GM03348 (cell line): ENCODE data around the gene GTF2A1.
A peak's percentile ranks its signal among the peaks of the same experiment; 100 is the strongest.

ENCODE experiments used
- DNase-seq: peaks from one replicate; pipeline ENCODE4 v3.0.0; 2012; ENCODE audit warnings: low spot score

GTF2A1 gene

DNA sequence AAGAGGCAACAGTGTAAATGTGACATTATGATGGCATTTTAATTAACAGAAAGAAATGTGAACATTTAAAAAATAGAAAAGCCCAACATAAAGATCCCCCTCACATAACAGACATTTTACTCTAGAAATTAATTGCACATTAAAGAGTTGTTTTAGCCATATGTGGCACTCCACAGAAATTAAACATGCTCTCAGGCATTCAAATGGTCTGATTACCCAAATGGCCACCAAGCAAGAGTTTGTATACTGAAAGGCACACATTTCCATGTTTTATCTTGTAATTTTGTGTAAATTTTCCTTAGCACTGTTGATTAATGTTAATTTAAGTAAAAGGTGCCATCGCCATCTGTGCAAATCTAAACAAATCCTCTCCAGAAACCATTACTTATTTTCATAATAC is 43.5 kb downstream of the GTF2A1 start:
- DNase-seq, result no peak

DNA sequence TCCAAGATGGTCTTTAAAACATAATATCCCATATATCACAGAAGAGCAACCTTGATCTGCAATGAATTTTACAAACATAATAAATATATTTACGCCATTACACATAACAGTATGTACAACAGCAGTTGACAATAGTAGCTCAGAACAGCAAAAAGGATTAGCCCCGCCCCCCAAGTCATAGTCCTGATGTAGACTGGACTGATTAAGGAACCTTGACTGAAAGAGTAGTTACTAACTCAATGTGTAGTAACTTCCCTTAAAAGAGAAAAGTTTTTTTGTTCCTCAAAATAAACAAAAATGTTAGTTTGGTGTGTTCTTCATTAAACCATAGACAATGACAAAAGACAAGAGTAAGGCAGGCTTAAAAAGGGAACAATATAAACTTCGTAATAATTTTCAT is 44.5 kb downstream of the GTF2A1 start:
- DNase-seq, result no peak

- no peak for DNase-seq
Observed at GRCh38 chr14:81172881-81173280, 47.9 kb downstream of the GTF2A1 start.

DNA sequence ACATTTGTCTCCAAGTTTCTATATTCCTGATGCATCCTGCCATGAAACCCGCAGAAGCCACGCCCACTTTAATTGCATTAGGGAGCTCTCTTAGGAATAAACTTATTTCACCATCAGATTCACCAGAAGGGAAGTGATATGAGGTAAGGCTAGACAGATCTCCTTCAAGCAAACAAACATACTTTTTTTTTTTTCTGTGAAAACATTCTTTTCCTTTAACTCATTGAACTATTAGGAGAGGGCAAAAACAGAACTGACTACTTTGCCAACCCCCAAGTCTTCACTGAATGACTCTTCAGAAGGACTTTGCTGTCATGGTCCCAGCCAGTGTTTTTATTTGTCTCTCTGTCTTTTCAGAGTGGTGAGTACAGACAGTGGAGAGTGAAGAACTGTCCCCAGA is 48.4 kb downstream of the GTF2A1 start:
- no peak for DNase-seq

DNA sequence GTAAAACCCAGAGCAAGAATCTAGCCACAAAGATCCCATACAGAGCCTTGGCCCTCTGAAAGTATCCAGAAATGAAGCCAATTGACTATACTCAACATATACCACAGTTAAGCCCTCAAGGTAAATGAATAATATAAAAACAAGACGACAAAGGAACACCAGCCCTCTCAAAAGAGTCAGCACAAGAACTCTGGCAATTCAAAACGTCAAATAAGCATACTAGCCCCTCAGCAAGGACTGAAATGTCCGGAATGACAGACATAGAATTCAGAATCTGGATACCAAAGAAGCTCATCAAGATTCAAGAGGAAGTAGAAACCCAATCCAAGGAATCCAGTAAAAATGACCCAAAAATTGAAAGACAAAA is 49.9 kb downstream of the GTF2A1 start:
- DNase-seq, result no peak

DNA sequence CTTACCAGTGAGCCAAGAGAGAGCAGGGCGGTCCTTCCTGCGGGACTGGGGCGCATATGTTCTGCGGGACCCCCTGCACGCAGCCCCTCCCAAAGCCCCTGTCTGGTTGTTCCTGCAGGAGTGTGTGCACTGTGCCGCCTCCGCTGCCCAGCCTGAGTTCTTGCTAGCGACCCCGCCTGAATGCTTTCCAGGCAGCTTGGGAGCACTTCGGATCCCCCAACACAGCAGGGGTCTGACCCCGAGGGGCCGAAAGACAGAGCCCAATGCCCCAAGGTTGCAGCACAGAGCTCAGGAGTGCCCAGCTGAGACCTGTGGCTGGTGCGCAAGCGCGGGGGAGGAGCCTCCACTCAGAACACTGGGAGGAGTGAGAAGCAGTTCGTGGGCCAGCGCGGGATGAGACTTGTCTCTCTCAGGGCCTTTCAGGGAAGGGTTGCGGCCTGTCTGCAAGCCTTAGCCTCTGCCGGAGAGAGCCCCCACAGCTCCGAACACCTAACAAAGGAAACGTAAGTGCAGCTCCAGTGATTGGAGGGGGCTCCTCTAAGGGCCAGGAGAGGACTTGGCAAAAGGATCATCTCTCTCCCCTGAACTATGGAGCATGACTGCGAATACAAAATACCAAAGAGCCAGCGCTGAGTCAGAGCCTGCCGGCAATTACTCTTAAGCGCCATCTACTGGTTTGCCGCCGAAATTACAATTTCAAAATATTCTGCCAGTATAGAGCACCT is 50.5 kb downstream of the GTF2A1 start:
- DNase-seq, result peak; percentile 95

GRCh38 chr14:81169711-81170103 is 51.1 kb downstream of the GTF2A1 start:
- peak; percentile 44 for DNase-seq

GRCh38 chr14:81169267-81169666 is 51.5 kb downstream of the GTF2A1 start:
- DNase-seq, result no peak

DNA sequence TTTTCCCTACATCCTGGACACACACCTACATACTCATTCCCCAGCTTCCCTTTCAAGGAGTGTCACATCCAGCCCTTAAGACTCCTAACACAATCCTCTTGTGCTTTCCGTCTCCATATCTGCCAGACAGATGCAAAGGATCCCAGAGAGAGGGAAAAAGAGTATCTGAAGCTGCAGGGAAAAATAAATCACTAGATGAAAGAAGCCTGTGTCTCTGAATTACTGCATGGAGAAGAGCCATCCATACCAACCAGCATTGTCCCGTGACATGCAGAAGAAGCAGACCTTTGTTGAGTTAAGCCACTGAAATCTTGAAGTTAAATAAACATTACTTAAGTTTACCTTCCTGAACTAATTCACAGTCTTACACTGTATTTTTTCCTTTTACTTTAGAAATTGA is 54.6 kb downstream of the GTF2A1 start:
- no peak for DNase-seq

DNA sequence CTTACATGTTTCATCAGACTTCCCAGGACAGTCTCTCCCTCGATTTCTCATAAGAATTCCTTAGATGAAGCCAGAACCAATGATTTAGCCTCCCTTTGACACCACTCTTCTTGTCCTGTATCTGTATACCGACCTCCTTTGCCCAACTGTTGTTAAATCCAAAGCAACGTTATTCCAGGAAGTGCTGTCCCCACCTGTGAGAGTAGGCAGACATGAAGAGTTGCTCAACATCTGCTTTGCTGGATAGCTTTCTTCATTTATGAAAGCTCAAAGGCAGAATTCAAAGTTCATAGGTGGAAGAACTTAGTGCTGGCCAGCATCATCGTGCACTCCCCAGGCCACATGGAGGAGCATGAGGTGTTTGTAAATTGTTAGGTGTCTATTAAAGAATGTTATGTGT is 55.6 kb downstream of the GTF2A1 start:
- no peak for DNase-seq

- peak; percentile 57 for DNase-seq
Observed at GRCh38 chr14:81164167-81164774, 56.5 kb downstream of the GTF2A1 start.

DNA sequence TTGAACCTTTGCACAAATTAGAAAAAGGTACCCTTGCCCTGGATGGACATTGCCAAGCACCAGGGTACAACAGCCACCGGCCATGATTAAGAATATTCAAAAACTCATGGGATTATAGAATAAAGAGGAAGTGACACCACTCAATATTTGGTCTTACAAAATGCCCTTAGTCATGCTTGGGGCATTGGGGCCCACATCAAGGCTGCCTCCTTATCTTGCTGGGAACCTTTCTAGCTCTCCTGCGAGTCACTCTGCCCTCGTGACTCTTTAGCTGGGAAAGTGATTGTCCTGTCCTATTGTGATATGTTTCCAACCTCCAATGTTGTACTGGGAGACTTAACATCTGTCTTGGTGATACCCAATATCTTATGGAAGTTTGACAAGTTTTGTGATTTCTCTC is 57.8 kb downstream of the GTF2A1 start:
- no peak for DNase-seq

DNA sequence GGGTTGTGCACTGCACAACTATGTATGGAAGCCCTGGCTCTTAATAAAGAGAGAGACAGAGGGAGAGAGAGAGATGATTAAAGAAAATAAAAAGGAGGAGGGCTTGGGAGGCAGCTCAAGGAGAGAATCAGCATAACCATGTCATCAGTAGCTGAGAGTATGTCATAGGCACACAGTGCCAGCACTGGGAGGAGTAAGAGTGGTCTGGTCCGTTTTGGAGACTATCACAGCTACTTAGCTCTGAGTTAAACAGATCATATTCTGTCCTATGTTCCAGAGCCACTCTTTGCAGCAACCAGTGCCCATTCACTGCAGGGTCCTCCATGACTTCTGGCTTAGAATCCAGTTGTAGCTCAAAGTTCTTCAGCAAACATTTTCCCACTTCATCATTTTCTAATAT is 59.0 kb downstream of the GTF2A1 start:
- no peak for DNase-seq

DNA sequence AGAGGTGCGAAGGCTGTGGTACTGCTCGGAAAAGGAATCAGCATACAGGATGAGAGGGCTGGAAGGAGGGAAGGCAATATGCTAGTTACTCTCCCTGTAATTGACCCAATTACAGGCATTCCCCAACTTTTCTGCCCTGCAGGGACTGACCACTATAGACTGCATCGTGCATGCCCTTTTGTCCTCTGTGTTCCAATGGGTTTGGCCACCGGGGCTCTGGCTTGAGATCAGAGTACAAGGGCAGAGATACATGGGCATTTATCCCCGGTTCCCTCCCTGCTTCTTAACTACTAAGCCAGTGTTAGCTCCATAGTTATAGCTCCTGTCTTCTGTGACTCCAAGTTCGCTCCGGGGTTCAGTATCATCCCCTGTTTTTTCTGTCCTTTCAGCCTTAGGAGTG is 59.7 kb downstream of the GTF2A1 start:
- DNase-seq, result no peak

- DNase-seq, result no peak
Observed at GRCh38 chr14:81157431-81157830, 63.3 kb downstream of the GTF2A1 start.

DNA sequence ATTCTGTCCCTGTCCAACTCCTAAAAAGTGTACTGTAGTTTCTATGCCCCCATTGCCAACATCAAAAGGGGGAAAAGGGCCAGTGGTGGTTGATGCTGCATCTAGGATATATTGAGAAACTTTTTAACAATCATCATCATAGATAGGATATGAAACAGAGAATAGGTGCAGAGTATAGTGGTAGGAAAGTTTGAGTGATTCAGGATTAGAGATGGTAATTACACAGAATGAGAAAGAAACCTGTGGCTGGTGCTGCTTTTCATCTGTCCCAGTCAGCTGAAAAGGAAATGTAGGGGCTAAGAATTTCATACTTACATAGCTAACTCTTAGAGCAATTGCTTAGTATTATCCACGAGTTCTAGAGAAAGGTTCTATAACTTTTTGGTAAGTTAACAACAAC is 67.6 kb downstream of the GTF2A1 start:
- DNase-seq, result no peak

- no peak for DNase-seq
Observed at GRCh38 chr14:81148635-81149034, 72.1 kb downstream of the GTF2A1 start.

DNA sequence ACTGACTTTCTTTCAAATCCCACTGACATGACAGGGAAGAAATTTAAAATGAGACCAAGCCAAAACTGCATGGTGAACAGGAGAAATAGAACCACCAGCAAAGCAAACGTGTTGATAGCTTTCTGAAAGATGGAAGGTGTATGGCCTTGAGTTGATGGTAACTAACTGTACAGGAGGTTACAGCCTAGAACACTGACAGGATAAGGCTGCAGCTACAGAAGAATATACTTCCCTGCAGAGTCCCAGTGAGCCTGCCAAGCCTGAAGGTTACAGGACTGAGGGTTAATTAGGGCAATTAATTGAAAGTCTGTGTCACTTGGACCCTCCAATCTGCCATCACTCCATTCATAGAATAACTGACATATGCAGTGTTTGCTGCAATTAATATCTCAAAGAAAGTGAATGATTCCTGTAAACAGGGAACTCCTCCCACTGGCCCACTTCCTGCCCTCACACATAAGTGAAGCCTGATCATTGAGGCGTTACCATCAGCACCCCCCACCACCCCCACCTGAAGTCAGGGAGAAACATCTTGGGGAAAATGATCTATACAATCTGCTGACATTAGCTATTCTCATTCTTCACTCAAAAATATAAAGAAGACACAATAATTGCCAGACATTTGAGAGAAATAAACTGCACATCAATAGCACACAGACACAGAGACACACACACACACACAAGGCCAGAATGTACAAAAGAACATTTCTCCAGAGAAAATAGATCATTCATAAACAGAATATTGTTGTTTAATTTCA is 73.4 kb downstream of the GTF2A1 start:
- DNase-seq, result no peak

GRCh38 chr14:81144824-81145603 is 75.7 kb downstream of the GTF2A1 start:
- DNase-seq, result no peak

DNA sequence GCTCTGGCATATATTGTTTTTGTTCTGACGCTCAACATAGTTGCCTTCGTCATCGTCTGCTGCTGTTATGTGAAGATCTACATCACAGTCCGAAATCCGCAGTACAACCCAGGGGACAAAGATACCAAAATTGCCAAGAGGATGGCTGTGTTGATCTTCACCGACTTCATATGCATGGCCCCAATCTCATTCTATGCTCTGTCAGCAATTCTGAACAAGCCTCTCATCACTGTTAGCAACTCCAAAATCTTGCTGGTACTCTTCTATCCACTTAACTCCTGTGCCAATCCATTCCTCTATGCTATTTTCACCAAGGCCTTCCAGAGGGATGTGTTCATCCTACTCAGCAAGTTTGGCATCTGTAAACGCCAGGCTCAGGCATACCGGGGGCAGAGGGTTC is 77.0 kb downstream of the GTF2A1 start:
- DNase-seq, result no peak

DNA sequence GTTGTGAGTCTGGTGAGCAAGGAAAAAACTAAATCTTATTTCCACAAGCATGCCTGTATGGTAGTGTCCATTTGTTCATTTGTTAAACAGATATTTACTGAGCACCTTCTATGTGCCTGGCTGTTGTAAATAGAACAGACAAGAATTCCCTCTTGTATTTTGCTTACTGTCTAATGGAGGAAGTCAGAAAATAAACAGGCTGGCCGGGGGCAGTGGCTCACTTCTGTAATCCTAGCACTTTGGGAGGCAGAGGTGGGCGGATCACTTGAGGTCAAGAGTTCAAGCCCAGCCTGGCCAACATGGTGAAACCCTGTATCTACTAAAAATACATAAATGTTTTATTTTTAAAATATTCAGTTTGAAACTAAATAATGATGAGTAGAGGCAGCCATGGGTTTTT is 79.3 kb downstream of the GTF2A1 start:
- DNase-seq, result no peak

GRCh38 chr14:81138429-81138828 is 82.3 kb downstream of the GTF2A1 start:
- DNase-seq, result no peak

DNA sequence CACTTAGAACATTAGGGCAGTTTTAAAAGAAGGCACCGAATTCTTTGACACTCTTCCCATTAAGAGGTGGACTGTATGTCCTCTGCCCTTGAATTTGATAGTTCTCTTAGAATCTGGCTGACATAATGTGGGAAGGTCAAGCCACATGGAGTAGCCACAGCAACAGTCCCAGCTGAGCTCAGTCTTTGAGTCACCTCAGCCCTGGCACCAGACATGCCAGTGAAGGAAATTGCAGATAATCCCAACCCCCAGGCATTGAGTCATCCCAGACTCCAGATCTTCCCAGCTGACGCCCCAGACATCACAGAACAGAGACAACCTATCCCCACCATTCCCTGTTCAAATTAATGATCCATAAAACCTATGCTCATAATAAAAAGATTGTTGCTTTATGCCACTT is 83.4 kb downstream of the GTF2A1 start:
- peak; percentile 68 for DNase-seq
